A673 (cell line): Measurements from ENCODE around the gene PNPLA1. TPM values are rescaled to one million over a fixed set of nuclear protein-coding genes. Genes with fewer than 3 reads are reported as not detected.

Experiments used
- BruUV-seq: library from RNA; stranded (reverse); fragments of 400-500 nt; replicated peaks from 2 replicates; lab custom pipeline; 2021; lab: Mats Ljungman, UMichigan
- CTCF ChIA-PET: fragments of 300-600 bp; sonication (Branson Sonifier 250); formaldehyde crosslinking; loops from one replicate; lab custom pipeline; 2022; ENCODE audit warnings: antibody characterized with exemption; lab: Charles Lee
- POLR2A ChIA-PET: fragments of 300-600 bp; sonication (Branson Sonifier 250); formaldehyde crosslinking; loops from one replicate; lab custom pipeline; 2022; ENCODE audit warnings: antibody characterized with exemption; ENCODE audit not compliant: low non-redundant PET; lab: Charles Lee
- DNase-seq: peaks from one replicate; pipeline ENCODE4 v3.0.0-alpha.2; 2015; ENCODE audit warnings: low spot score
- H3K27ac ChIP-seq: fragments of 200-600 bp; sonication (generic); 2 replicates; pipeline ENCODE4 v1.5.1; 2016; ENCODE audit warnings: mixed run types, low read depth, mild to moderate bottlenecking, mixed read lengths, antibody characterized with exemption, low read length; ENCODE audit not compliant: poor library complexity, severe bottlenecking
- H3K27me3 ChIP-seq: fragments of 200-600 bp; sonication (generic); replicated peaks from 2 replicates; pipeline ENCODE4 v1.6.1; 2017; ENCODE audit warnings: mixed run types, low read depth, mild to moderate bottlenecking, mixed read lengths, antibody characterized with exemption, low read length; ENCODE audit not compliant: insufficient read depth, poor library complexity
- H3K36me3 ChIP-seq: fragments of 200-600 bp; sonication (generic); 2 replicates; pipeline ENCODE4 v1.6.1; 2016; ENCODE audit warnings: mixed run types, mild to moderate bottlenecking, mixed read lengths, antibody characterized with exemption, low read length; ENCODE audit not compliant: insufficient read depth, poor library complexity, severe bottlenecking
- H3K4me1 ChIP-seq: fragments of 200-600 bp; sonication (generic); 2 replicates; pipeline ENCODE4 v1.6.1; 2017; ENCODE audit warnings: mixed run types, mild to moderate bottlenecking, mixed read lengths, antibody characterized with exemption, low read length; ENCODE audit not compliant: insufficient read depth, poor library complexity, severe bottlenecking
- H3K4me3 ChIP-seq: fragments of 200-600 bp; sonication (generic); 2 replicates; pipeline ENCODE4 v1.5.1; 2016; ENCODE audit warnings: low read depth, mixed run types, mild to moderate bottlenecking, mixed read lengths, low read length; ENCODE audit not compliant: poor library complexity, severe bottlenecking
- H3K9me3 ChIP-seq: fragments of 200-600 bp; sonication (generic); 2 replicates; pipeline ENCODE4 v1.6.1; 2016; ENCODE audit warnings: mixed run types, low read depth, mild to moderate bottlenecking, mixed read lengths, antibody characterized with exemption, low read length; ENCODE audit not compliant: poor library complexity, severe bottlenecking
- CTCF ChIP-seq: fragments of 300-800, 200-600 bp; sonication (generic); conservative IDR thresholded peaks from 2 replicates; pipeline ENCODE4 v1.5.1; 2017; ENCODE audit warnings: low read depth, mild to moderate bottlenecking, antibody characterized with exemption, low read length, moderate library complexity, mixed read lengths
- EZH2 ChIP-seq: fragments of 200-600 bp; sonication (generic); IDR thresholded peaks from 2 replicates; pipeline ENCODE4 v1.6.1; 2017; ENCODE audit warnings: borderline replicate concordance, low read depth, mild to moderate bottlenecking, mixed read lengths, antibody characterized with exemption, low read length; ENCODE audit not compliant: poor library complexity, severe bottlenecking
- intact Hi-C: fragments of 100-400 bp; cut with micrococcal nuclease; formaldehyde crosslinking; loops from one replicate; pipeline ENCODE4 v1.10.0; 2022; ENCODE audit not compliant: unreplicated experiment
- total RNA-seq: library from RNA; stranded (reverse); gene quantifications from 2 replicates; pipeline ENCODE4 v1.2.3, GENCODE V29; 2021

The PNPLA1 gene
- total RNA-seq, 1 experiment from 2014 or later = 0.26 TPM

- BruUV-seq = no TSS peak
These were observed 22.2 kb upstream of the PNPLA1 start for GRCh38 chr6:36247693-36248092.

GRCh38 chr6:36248980-36249379 lies 20.9 kb upstream of the PNPLA1 start:
- Histone ChIP-seq H3K4me3 (no peak overlapping the region), H3K27me3 (no peaks in the 10 kb centered on the region), H3K9me3 (no peaks in the 10 kb centered on the region), H3K27ac (no peak overlapping the region), H3K36me3 (no peaks in the 10 kb centered on the region), H3K4me1 (no peaks in the 10 kb centered on the region)
- CTCF ChIA-PET = no interaction called here
- no peak for DNase-seq
- no peak for TF ChIP-seq EZH2
- TF ChIP-seq CTCF = no peak
- POLR2A ChIA-PET = no interaction called here
- intact Hi-C loops = no loop called here
- BruUV-seq = no TSS peak

More at GRCh38 chr6:36247693-36248092, 22.2 kb upstream of the PNPLA1 start:
- Histone ChIP-seq H3K27me3 (no peaks in the 10 kb centered on the region), H3K4me3 (no peak overlapping the region), H3K4me1 (no peaks in the 10 kb centered on the region), H3K36me3 (no peaks in the 10 kb centered on the region), H3K27ac (no peak overlapping the region), H3K9me3 (no peaks in the 10 kb centered on the region)
- ChIA-PET POLR2A (no interaction called here), CTCF (no interaction called here)
- TF ChIP-seq EZH2 (no peak), CTCF (no peak)
- intact Hi-C loops = no loop called here
- DNase-seq = no peak

GRCh38 chr6:36249536-36249935 lies 20.3 kb upstream of the PNPLA1 start:
- H3K27ac ChIP-seq = no peak overlapping the region
- intact Hi-C loops = no loop called here
- no peaks in the 10 kb centered on the region for H3K4me1 ChIP-seq
- no peaks in the 10 kb centered on the region for H3K9me3 ChIP-seq
- CTCF ChIA-PET = no interaction called here
- POLR2A ChIA-PET = no interaction called here
- H3K4me3 ChIP-seq = no peak overlapping the region
- no TSS peak for BruUV-seq
- DNase-seq = no peak
- TF ChIP-seq CTCF (no peak), EZH2 (no peak)
- no peaks in the 10 kb centered on the region for H3K36me3 ChIP-seq
- H3K27me3 ChIP-seq = no peaks in the 10 kb centered on the region
